ENCODE data around the gene ZNF362. TPM values are rescaled to one million over a fixed set of nuclear protein-coding genes. Genes with fewer than 3 reads are reported as not detected.

ZNF362 gene
- total and polyA plus RNA-seq, 10 of the 15 experiments (the other 5 are each of a cell fraction or from before 2014, with no cell fraction given): 0.74 to 22.8 (median 7.4) TPM

- WGBS (ENCODE audit: insufficient coverage, insufficient replicate concordance, low lambda C conversion rate, missing lambda C conversion rate): 63% methylated on average over 9 of the region's 9 CpGs
- no peak for DNase-seq (ENCODE audit: low read depth, low spot score)
- in situ Hi-C loops (cut with MboI) (no loop called here), intact Hi-C loops (cut with micrococcal nuclease; ENCODE audit: unreplicated experiment) (no loop called here)
- Histone ChIP-seq H4K20me1 (ENCODE audit: control insufficient read depth, insufficient read depth) (no peaks in the 10 kb centered on the region), H3K36me3 (ENCODE audit: control insufficient read depth in 2 of 2, insufficient read depth in 2 of 2, low read length in 1 of 2) (peaks cover 0 to 6% of the 10 kb centered on the region in 2 experiments; a peak in 2 of 4 replicates), H3K4me1 (ENCODE audit: control insufficient read depth, insufficient read depth, low read length) (no peaks in the 10 kb centered on the region), H3K9ac (ENCODE audit: control insufficient read depth, insufficient read depth, low read length) (no peak overlapping the region), H3K79me2 (ENCODE audit: control insufficient read depth, insufficient read depth, low read length) (no peaks in the 10 kb centered on the region), H3K4me3 (no peak overlapping the region), H3K27me3 (replicated peaks in 1 of 2; ENCODE audit: control insufficient read depth in 2 of 2, insufficient read depth in 2 of 2, low read length in 1 of 2) (no peaks in the 10 kb centered on the region; a peak in 2 of 4 replicates), H3K27ac (ENCODE audit: control insufficient read depth, insufficient read depth) (no peak overlapping the region), H2AFZ (ENCODE audit: control insufficient read depth, low read depth, low read length) (no peak overlapping the region), H3K9me3 (replicated peaks; ENCODE audit: control insufficient read depth, insufficient read depth, low read length) (no peaks in the 10 kb centered on the region), H3K4me2 (ENCODE audit: control insufficient read depth, insufficient read depth) (no peak overlapping the region)
- ChIA-PET SMC1A (ENCODE audit: uncharacterized antibody, unreplicated experiment) (interaction anchor here (0.5 kb wide), 1 partner anchor 359 kb away, joined by 3 read pairs; no protein-coding TSS in a partner anchor), RAD21 (ENCODE audit: unreplicated experiment) (no interaction called here), POLR2A (no interaction called here), CTCF (interaction anchor here (1.0 kb wide), 1 partner anchor 24 kb away, joined by 3 read pairs; no protein-coding TSS in a partner anchor)
- ATAC-seq: no peak
- no TSS peak for BruUV-seq (replicated peaks)
- TF ChIP-seq, protein P1, sequence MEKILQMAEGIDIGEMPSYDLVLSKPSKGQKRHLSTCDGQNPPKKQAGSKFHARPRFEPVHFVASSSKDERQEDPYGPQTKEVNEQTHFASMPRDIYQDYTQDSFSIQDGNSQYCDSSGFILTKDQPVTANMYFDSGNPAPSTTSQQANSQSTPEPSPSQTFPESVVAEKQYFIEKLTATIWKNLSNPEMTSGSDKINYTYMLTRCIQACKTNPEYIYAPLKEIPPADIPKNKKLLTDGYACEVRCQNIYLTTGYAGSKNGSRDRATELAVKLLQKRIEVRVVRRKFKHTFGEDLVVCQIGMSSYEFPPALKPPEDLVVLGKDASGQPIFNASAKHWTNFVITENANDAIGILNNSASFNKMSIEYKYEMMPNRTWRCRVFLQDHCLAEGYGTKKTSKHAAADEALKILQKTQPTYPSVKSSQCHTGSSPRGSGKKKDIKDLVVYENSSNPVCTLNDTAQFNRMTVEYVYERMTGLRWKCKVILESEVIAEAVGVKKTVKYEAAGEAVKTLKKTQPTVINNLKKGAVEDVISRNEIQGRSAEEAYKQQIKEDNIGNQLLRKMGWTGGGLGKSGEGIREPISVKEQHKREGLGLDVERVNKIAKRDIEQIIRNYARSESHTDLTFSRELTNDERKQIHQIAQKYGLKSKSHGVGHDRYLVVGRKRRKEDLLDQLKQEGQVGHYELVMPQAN (conservative IDR thresholded peaks at IDR 0.05): no peak
- TF ChIP-seq ETV6 (conservative IDR thresholded peaks at IDR 0.05 in 1 of 2, IDR thresholded peaks at IDR 0.05 in 1 of 2; ENCODE audit: borderline replicate concordance in 1 of 2, low read depth in 1 of 2) (no peak), SPI1 (IDR thresholded peaks at IDR 0.05; ENCODE audit: borderline replicate concordance, insufficient read depth, low read depth, low read length) (no peak), TCF3 (IDR thresholded peaks at IDR 0.05; ENCODE audit: borderline replicate concordance, insufficient read depth, low read depth, low read length) (no peak), CHD1 (IDR thresholded peaks at IDR 0.05; ENCODE audit: low read depth, low read length) (no peak), HDAC6 (IDR thresholded peaks at IDR 0.05; ENCODE audit: unreplicated experiment) (no peak), RUNX3 (IDR thresholded peaks at IDR 0.05; ENCODE audit: low read length) (no peak), BRCA1 (IDR thresholded peaks at IDR 0.05; ENCODE audit: low read depth, low read length) (no peak)
- TF ChIP-seq, protein P2, sequence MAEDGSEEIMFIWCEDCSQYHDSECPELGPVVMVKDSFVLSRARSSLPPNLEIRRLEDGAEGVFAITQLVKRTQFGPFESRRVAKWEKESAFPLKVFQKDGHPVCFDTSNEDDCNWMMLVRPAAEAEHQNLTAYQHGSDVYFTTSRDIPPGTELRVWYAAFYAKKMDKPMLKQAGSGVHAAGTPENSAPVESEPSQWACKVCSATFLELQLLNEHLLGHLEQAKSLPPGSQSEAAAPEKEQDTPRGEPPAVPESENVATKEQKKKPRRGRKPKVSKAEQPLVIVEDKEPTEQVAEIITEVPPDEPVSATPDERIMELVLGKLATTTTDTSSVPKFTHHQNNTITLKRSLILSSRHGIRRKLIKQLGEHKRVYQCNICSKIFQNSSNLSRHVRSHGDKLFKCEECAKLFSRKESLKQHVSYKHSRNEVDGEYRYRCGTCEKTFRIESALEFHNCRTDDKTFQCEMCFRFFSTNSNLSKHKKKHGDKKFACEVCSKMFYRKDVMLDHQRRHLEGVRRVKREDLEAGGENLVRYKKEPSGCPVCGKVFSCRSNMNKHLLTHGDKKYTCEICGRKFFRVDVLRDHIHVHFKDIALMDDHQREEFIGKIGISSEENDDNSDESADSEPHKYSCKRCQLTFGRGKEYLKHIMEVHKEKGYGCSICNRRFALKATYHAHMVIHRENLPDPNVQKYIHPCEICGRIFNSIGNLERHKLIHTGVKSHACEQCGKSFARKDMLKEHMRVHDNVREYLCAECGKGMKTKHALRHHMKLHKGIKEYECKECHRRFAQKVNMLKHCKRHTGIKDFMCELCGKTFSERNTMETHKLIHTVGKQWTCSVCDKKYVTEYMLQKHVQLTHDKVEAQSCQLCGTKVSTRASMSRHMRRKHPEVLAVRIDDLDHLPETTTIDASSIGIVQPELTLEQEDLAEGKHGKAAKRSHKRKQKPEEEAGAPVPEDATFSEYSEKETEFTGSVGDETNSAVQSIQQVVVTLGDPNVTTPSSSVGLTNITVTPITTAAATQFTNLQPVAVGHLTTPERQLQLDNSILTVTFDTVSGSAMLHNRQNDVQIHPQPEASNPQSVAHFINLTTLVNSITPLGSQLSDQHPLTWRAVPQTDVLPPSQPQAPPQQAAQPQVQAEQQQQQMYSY (CRISPR knock-in tag; IDR thresholded peaks at IDR 0.05): no peak
- no peak for FAIRE-seq
These were observed 63.1 kb downstream of the ZNF362 start for GRCh38 chr1:33319186-33319948.

Data from GM12878 (cell line).